GM19240 (cell line): ENCODE measurements around the gene ZCCHC2.

Experiments used
- DNase-seq: peaks from one replicate; pipeline ENCODE4 v3.0.0; 2011; ENCODE audit warnings: low spot score; ENCODE audit not compliant: insufficient read length

ZCCHC2 gene

GRCh38 chr18:62576845-62577512, 54.2 kb downstream of the ZCCHC2 start:
- DNase-seq: no peak

GRCh38 chr18:62577765-62578164, 54.9 kb downstream of the ZCCHC2 start:
- no peak for DNase-seq

- no peak for DNase-seq
These were observed 56.2 kb downstream of the ZCCHC2 start for GRCh38 chr18:62578980-62579511.

- no peak for DNase-seq
These were observed 60.6 kb downstream of the ZCCHC2 start for GRCh38 chr18:62583376-62583775.

- peak; percentile 69 for DNase-seq
These were observed 61.7 kb downstream of the ZCCHC2 start for GRCh38 chr18:62584241-62585120.

GRCh38 chr18:62585274-62586150, 62.7 kb downstream of the ZCCHC2 start:
- no peak for DNase-seq

- DNase-seq: peak; percentile 76
These were observed 63.4 kb downstream of the ZCCHC2 start for GRCh38 chr18:62586151-62586774.

GRCh38 chr18:62586781-62587487, 64.1 kb downstream of the ZCCHC2 start:
- no peak for DNase-seq

- no peak for DNase-seq
These were observed 64.9 kb downstream of the ZCCHC2 start for GRCh38 chr18:62587689-62588088.

- no peak for DNase-seq
These were observed 65.4 kb downstream of the ZCCHC2 start for GRCh38 chr18:62588217-62588616.

GRCh38 chr18:62590799-62591590, 68.2 kb downstream of the ZCCHC2 start:
- DNase-seq: no peak

- no peak for DNase-seq
These were observed 73.5 kb downstream of the ZCCHC2 start for GRCh38 chr18:62596145-62597005.

GRCh38 chr18:62601871-62602270, 79.0 kb downstream of the ZCCHC2 start:
- no peak for DNase-seq

GRCh38 chr18:62602706-62603105, 79.9 kb downstream of the ZCCHC2 start:
- DNase-seq: no peak

GRCh38 chr18:62603211-62603610, 80.4 kb downstream of the ZCCHC2 start:
- DNase-seq: no peak

- DNase-seq: no peak
These were observed 81.2 kb downstream of the ZCCHC2 start for GRCh38 chr18:62603979-62604378.

GRCh38 chr18:62605685-62606084, 82.9 kb downstream of the ZCCHC2 start:
- DNase-seq: no peak

- DNase-seq: no peak
These were observed 83.3 kb downstream of the ZCCHC2 start for GRCh38 chr18:62606106-62606505.

- DNase-seq: no peak
These were observed 84.5 kb downstream of the ZCCHC2 start for GRCh38 chr18:62607302-62607701.
